ENCODE results near the gene RNF223.

Gene RNF223

DNA sequence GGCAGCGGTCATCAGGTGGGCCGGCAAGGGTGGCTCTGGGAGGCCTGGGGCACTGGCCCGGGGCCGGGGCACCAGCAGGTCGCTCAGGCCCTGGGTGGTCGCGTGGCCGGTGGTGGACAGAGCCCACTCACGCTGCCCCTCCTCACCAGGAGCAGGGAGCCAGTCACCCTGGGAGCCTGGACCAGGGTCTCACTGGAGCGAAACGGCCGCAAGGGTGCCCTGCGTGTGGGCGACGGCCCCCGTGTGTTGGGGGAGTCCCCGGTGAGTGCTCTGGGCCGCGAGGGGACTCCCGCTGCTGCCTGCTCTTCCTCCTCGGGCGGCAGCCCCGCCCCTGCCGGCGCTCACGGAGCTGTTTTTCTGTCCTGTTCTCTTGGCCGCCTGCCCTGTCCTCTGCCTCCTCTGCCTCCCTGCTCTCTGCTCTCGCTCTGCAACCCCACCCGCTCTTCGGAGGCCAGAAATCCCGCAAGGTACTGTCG, 23.5 kb downstream of the RNF223 start:
- Histone ChIP-seq H3K27ac (replicated peaks; ENCODE audit: low read length) (no peak overlapping the region), H3K18ac (ENCODE audit: low read length) (no peak overlapping the region), H2AFZ (ENCODE audit: low read length) (no peak overlapping the region), H3K27me3 (ENCODE audit: control insufficient read depth in 3 of 3, insufficient read depth in 3 of 3, low read depth in 1 of 3, low read length in 3 of 3) (no peaks in the 10 kb centered on the region), H3K36me3 (replicated peaks in 1 of 2; ENCODE audit: control insufficient read depth in 2 of 2, insufficient read depth in 2 of 2, low read length in 2 of 2) (peaks cover 54 to 87% of the 10 kb centered on the region in 2 donors), H2BK12ac (ENCODE audit: low read length) (no peak overlapping the region), H2BK15ac (ENCODE audit: low read length) (no peak overlapping the region), H3K4me1 (ENCODE audit: control insufficient read depth in 2 of 2, insufficient read depth in 1 of 2, low read depth in 1 of 2, low read length in 2 of 2) (peaks cover 0 to 2% of the 10 kb centered on the region in 2 donors), H3K79me1 (ENCODE audit: low read depth, low read length) (peaks cover 9% of the 10 kb centered on the region), H3K4me2 (ENCODE audit: insufficient read depth, low read length, poor library complexity, severe bottlenecking) (no peak overlapping the region), H3K9me3 (replicated peaks in 1 of 2; ENCODE audit: control insufficient read depth in 2 of 2, insufficient read depth in 1 of 2, low read depth in 1 of 2, low read length in 2 of 2) (peaks cover 0 to 3% of the 10 kb centered on the region in 2 donors), H3K9ac (ENCODE audit: low read depth, low read length, poor library complexity) (no peak overlapping the region), H3K4me3 (ENCODE audit: low read length in 2 of 2) (no peak overlapping the region), H4K8ac (ENCODE audit: low read depth, low read length) (no peak overlapping the region), H2BK120ac (ENCODE audit: low read depth, low read length) (no peak overlapping the region), H3K4ac (ENCODE audit: low read length) (no peak overlapping the region), H4K91ac (ENCODE audit: low read depth, low read length, poor library complexity) (no peak overlapping the region), H2BK5ac (ENCODE audit: low read length) (no peak overlapping the region), H3K14ac (ENCODE audit: low read length) (no peak overlapping the region), H3K23ac (ENCODE audit: low read depth, low read length, poor library complexity) (peak overlapping the region; percentile 43), H2AK5ac (ENCODE audit: low read depth, low read length) (no peak overlapping the region)
- no CpG with 5 or more reads among the region's 32 CpGs for WGBS, 2 donors (ENCODE audit: extremely low coverage in 2 of 2, insufficient read length in 2 of 2, insufficient replicate concordance in 1 of 2)
- no peak for DNase-seq (ENCODE audit: low spot score)

- H3K23ac ChIP-seq (ENCODE audit: low read depth, low read length, poor library complexity): no peak overlapping the region
- H2BK12ac ChIP-seq (ENCODE audit: low read length): no peak overlapping the region
- H3K4me3 ChIP-seq (ENCODE audit: low read length in 2 of 2): no peak overlapping the region
- H3K27ac ChIP-seq (replicated peaks; ENCODE audit: low read length): no peak overlapping the region
- peaks cover 0 to 3% of the 10 kb centered on the region in 2 donors for H3K9me3 ChIP-seq (replicated peaks in 1 of 2; ENCODE audit: control insufficient read depth in 2 of 2, insufficient read depth in 1 of 2, low read depth in 1 of 2, low read length in 2 of 2)
- H3K9ac ChIP-seq (ENCODE audit: low read depth, low read length, poor library complexity): no peak overlapping the region
- H2BK15ac ChIP-seq (ENCODE audit: low read length): no peak overlapping the region
- H2AFZ ChIP-seq (ENCODE audit: low read length): no peak overlapping the region
- no peak overlapping the region for H4K8ac ChIP-seq (ENCODE audit: low read depth, low read length)
- H3K4me2 ChIP-seq (ENCODE audit: insufficient read depth, low read length, poor library complexity, severe bottlenecking): no peak overlapping the region
- no CpG with 5 or more reads among the region's 57 CpGs for WGBS, 2 donors (ENCODE audit: extremely low coverage in 2 of 2, insufficient read length in 2 of 2, insufficient replicate concordance in 1 of 2)
- no peak overlapping the region for H3K4ac ChIP-seq (ENCODE audit: low read length)
- H3K4me1 ChIP-seq (ENCODE audit: control insufficient read depth in 2 of 2, insufficient read depth in 1 of 2, low read depth in 1 of 2, low read length in 2 of 2): no peaks in the 10 kb centered on the region
- no peak overlapping the region for H2BK5ac ChIP-seq (ENCODE audit: low read length)
- H4K91ac ChIP-seq (ENCODE audit: low read depth, low read length, poor library complexity): no peak overlapping the region
- no peaks in the 10 kb centered on the region for H3K27me3 ChIP-seq (ENCODE audit: control insufficient read depth in 3 of 3, insufficient read depth in 3 of 3, low read depth in 1 of 3, low read length in 3 of 3)
- no peak overlapping the region for H2BK120ac ChIP-seq (ENCODE audit: low read depth, low read length)
- H2AK5ac ChIP-seq (ENCODE audit: low read depth, low read length): no peak overlapping the region
- peaks cover 7% of the 10 kb centered on the region for H3K79me1 ChIP-seq (ENCODE audit: low read depth, low read length)
- H3K18ac ChIP-seq (ENCODE audit: low read length): no peak overlapping the region
- DNase-seq (ENCODE audit: low spot score): no peak
- H3K36me3 ChIP-seq (replicated peaks in 1 of 2; ENCODE audit: control insufficient read depth in 2 of 2, insufficient read depth in 2 of 2, low read length in 2 of 2): peaks cover 63 to 90% of the 10 kb centered on the region in 2 donors
- no peak overlapping the region for H3K14ac ChIP-seq (ENCODE audit: low read length)
Measured at GRCh38 chr1:1049318-1050165, 24.6 kb downstream of the RNF223 start.

DNA sequence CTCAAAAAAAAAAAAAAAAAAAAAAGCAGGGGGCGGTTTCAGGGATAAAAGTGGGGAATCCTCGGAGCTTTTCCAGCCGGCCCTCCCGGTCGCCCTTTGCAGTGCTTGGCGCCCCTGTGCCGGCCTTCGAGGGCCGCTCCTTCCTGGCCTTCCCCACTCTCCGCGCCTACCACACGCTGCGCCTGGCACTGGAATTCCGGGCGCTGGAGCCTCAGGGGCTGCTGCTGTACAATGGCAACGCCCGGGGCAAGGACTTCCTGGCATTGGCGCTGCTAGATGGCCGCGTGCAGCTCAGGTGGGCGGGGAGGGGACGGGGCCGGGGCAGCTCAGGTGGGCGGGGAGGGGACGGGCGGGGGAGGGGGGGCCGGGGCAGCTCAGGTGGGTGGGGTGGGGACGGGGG, 25.3 kb downstream of the RNF223 start:
- Histone ChIP-seq H2AFZ (ENCODE audit: low read length) (no peak overlapping the region), H2AK5ac (ENCODE audit: low read depth, low read length) (no peak overlapping the region), H3K79me1 (ENCODE audit: low read depth, low read length) (peaks cover 14% of the 10 kb centered on the region), H3K9ac (ENCODE audit: low read depth, low read length, poor library complexity) (no peak overlapping the region), H3K14ac (ENCODE audit: low read length) (no peak overlapping the region), H2BK120ac (ENCODE audit: low read depth, low read length) (no peak overlapping the region), H3K4me3 (ENCODE audit: low read length in 2 of 2) (no peak overlapping the region), H4K8ac (ENCODE audit: low read depth, low read length) (no peak overlapping the region), H3K9me3 (replicated peaks in 1 of 2; ENCODE audit: control insufficient read depth in 2 of 2, insufficient read depth in 1 of 2, low read depth in 1 of 2, low read length in 2 of 2) (peaks cover 0 to 3% of the 10 kb centered on the region in 2 donors), H3K4me2 (ENCODE audit: insufficient read depth, low read length, poor library complexity, severe bottlenecking) (no peak overlapping the region), H3K18ac (ENCODE audit: low read length) (no peak overlapping the region), H3K27ac (replicated peaks; ENCODE audit: low read length) (no peak overlapping the region), H2BK15ac (ENCODE audit: low read length) (no peak overlapping the region), H3K4ac (ENCODE audit: low read length) (no peak overlapping the region), H4K91ac (ENCODE audit: low read depth, low read length, poor library complexity) (no peak overlapping the region), H2BK5ac (ENCODE audit: low read length) (no peak overlapping the region), H3K23ac (ENCODE audit: low read depth, low read length, poor library complexity) (no peak overlapping the region), H3K36me3 (replicated peaks in 1 of 2; ENCODE audit: control insufficient read depth in 2 of 2, insufficient read depth in 2 of 2, low read length in 2 of 2) (peaks cover 65 to 90% of the 10 kb centered on the region in 2 donors), H3K27me3 (ENCODE audit: control insufficient read depth in 3 of 3, insufficient read depth in 3 of 3, low read depth in 1 of 3, low read length in 3 of 3) (no peaks in the 10 kb centered on the region), H2BK12ac (ENCODE audit: low read length) (no peak overlapping the region), H3K4me1 (ENCODE audit: control insufficient read depth in 2 of 2, insufficient read depth in 1 of 2, low read depth in 1 of 2, low read length in 2 of 2) (no peaks in the 10 kb centered on the region)
- no CpG with 5 or more reads among the region's 28 CpGs for WGBS, 2 donors (ENCODE audit: extremely low coverage in 2 of 2, insufficient read length in 2 of 2, insufficient replicate concordance in 1 of 2)
- DNase-seq (ENCODE audit: low spot score): no peak

GRCh38 chr1:1047963-1048362, 26.1 kb downstream of the RNF223 start:
- Histone ChIP-seq H4K8ac (ENCODE audit: low read depth, low read length) (no peak overlapping the region), H3K36me3 (replicated peaks in 1 of 2; ENCODE audit: control insufficient read depth in 2 of 2, insufficient read depth in 2 of 2, low read length in 2 of 2) (peaks cover 63 to 89% of the 10 kb centered on the region in 2 donors), H3K27me3 (ENCODE audit: control insufficient read depth in 3 of 3, insufficient read depth in 3 of 3, low read depth in 1 of 3, low read length in 3 of 3) (no peaks in the 10 kb centered on the region), H2BK120ac (ENCODE audit: low read depth, low read length) (no peak overlapping the region), H3K27ac (replicated peaks; ENCODE audit: low read length) (no peak overlapping the region), H2BK15ac (ENCODE audit: low read length) (no peak overlapping the region), H3K23ac (ENCODE audit: low read depth, low read length, poor library complexity) (no peak overlapping the region), H4K91ac (ENCODE audit: low read depth, low read length, poor library complexity) (no peak overlapping the region), H3K9ac (ENCODE audit: low read depth, low read length, poor library complexity) (no peak overlapping the region), H2AFZ (ENCODE audit: low read length) (no peak overlapping the region), H3K9me3 (replicated peaks in 1 of 2; ENCODE audit: control insufficient read depth in 2 of 2, insufficient read depth in 1 of 2, low read depth in 1 of 2, low read length in 2 of 2) (peaks cover 0 to 3% of the 10 kb centered on the region in 2 donors), H3K4me1 (ENCODE audit: control insufficient read depth in 2 of 2, insufficient read depth in 1 of 2, low read depth in 1 of 2, low read length in 2 of 2) (no peaks in the 10 kb centered on the region), H3K4ac (ENCODE audit: low read length) (no peak overlapping the region), H3K18ac (ENCODE audit: low read length) (no peak overlapping the region), H3K4me2 (ENCODE audit: insufficient read depth, low read length, poor library complexity, severe bottlenecking) (no peak overlapping the region), H2AK5ac (ENCODE audit: low read depth, low read length) (no peak overlapping the region), H3K4me3 (ENCODE audit: low read length in 2 of 2) (no peak overlapping the region), H3K14ac (ENCODE audit: low read length) (no peak overlapping the region), H2BK5ac (ENCODE audit: low read length) (no peak overlapping the region), H3K79me1 (ENCODE audit: low read depth, low read length) (peaks cover 18% of the 10 kb centered on the region), H2BK12ac (ENCODE audit: low read length) (no peak overlapping the region)
- no peak for DNase-seq (ENCODE audit: low spot score)
- WGBS, 2 donors (ENCODE audit: extremely low coverage in 2 of 2, insufficient read length in 2 of 2, insufficient replicate concordance in 1 of 2): no CpG with 5 or more reads among the region's 25 CpGs

All from neuronal stem cell (in vitro differentiated cells).